KMS-11 (cell line): Measurements from ENCODE around the gene TMEM131.
"Not testable (repeated sequence)": the region's sequence is repeated elsewhere in the genome, so short reads cannot be mapped to it uniquely, and the experiment has no call there.

Experiments used
- H2AFZ ChIP-seq: fragments of 200-600 bp; sonication (generic); 2 replicates; pipeline ENCODE4 v1.6.1; 2016; ENCODE audit warnings: antibody characterized with exemption, mixed run types, low read depth
- H3K27ac ChIP-seq: fragments of 200-600 bp; sonication (generic); 2 replicates; pipeline ENCODE4 v1.6.1; 2016; ENCODE audit warnings: mild to moderate bottlenecking, mixed run types
- H3K27me3 ChIP-seq: fragments of 200-600 bp; sonication (generic); 2 replicates; pipeline ENCODE4 v1.6.1; 2017; ENCODE audit warnings: mild to moderate bottlenecking, low read depth, mixed run types, moderate library complexity; ENCODE audit not compliant: insufficient read depth
- H3K36me3 ChIP-seq: fragments of 200-600 bp; sonication (generic); 2 replicates; pipeline ENCODE4 v1.6.1; 2017; ENCODE audit warnings: mild to moderate bottlenecking, mixed run types; ENCODE audit not compliant: insufficient read depth
- H3K4me1 ChIP-seq: fragments of 200-600 bp; sonication (generic); 2 replicates; pipeline ENCODE4 v1.6.1; 2016; ENCODE audit warnings: mild to moderate bottlenecking, low read depth, mixed run types; ENCODE audit not compliant: poor library complexity, severe bottlenecking
- H3K4me2 ChIP-seq: fragments of 200-600 bp; sonication (generic); 2 replicates; pipeline ENCODE4 v1.7.0; 2016; ENCODE audit warnings: mild to moderate bottlenecking, mixed run types
- H3K4me3 ChIP-seq: fragments of 200-600 bp; sonication (generic); IDR thresholded peaks from 2 replicates; pipeline ENCODE4 v1.6.1; 2017; ENCODE audit warnings: low read depth, low read length, mixed read lengths; ENCODE audit not compliant: insufficient read depth
- H3K79me2 ChIP-seq: fragments of 200-600 bp; sonication (generic); 2 replicates; pipeline ENCODE4 v1.6.1; 2016; ENCODE audit warnings: low read depth, mixed run types; ENCODE audit not compliant: insufficient read depth
- H3K9ac ChIP-seq: fragments of 200-600 bp; sonication (generic); 2 replicates; pipeline ENCODE4 v1.6.1; 2016; ENCODE audit warnings: mild to moderate bottlenecking, mixed run types
- H4K20me1 ChIP-seq: fragments of 200-600 bp; sonication (generic); 2 replicates; pipeline ENCODE4 v1.6.1; 2016; ENCODE audit warnings: mild to moderate bottlenecking, mixed run types; ENCODE audit not compliant: insufficient read depth
- TF ChIP-seq, protein P1 (sequence below): fragments of 200-600 bp; sonication (generic); conservative IDR thresholded peaks from 2 replicates; pipeline ENCODE4 v1.6.1; 2017; ENCODE audit warnings: low read depth, mild to moderate bottlenecking, antibody characterized with exemption, low read length, moderate library complexity, mixed read lengths

The TMEM131 gene

DNA sequence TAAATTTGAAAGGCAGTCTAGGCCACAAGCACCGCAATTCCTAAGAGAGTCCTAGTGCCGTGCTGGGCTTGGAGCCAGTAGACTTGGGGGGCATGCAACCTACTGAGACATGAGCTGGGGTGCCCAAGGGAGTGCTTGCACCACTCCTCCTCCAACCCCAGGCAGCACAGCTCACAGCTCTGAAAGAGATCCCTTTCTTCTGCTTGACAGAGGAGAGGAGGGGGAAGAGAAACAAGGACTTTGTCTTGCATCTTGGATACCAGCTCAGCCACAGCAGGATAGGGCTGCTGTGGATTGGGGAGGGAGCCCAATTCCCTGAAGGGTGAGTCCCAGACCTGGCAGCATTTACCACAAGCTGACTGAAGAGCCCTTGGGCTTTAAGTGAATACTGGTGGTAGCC lies 134.6 kb downstream of the TMEM131 start:
- Histone ChIP-seq H3K36me3 (no peaks in the 10 kb centered on the region), H2AFZ (no peak overlapping the region), H3K27ac (no peak overlapping the region), H4K20me1 (no peaks in the 10 kb centered on the region), H3K27me3 (no peaks in the 10 kb centered on the region), H3K4me2 (no peak overlapping the region), H3K9ac (no peak overlapping the region), H3K4me1 (no peaks in the 10 kb centered on the region), H3K79me2 (no peaks in the 10 kb centered on the region), H3K4me3 (no peak overlapping the region)
- TF ChIP-seq, protein P1, sequence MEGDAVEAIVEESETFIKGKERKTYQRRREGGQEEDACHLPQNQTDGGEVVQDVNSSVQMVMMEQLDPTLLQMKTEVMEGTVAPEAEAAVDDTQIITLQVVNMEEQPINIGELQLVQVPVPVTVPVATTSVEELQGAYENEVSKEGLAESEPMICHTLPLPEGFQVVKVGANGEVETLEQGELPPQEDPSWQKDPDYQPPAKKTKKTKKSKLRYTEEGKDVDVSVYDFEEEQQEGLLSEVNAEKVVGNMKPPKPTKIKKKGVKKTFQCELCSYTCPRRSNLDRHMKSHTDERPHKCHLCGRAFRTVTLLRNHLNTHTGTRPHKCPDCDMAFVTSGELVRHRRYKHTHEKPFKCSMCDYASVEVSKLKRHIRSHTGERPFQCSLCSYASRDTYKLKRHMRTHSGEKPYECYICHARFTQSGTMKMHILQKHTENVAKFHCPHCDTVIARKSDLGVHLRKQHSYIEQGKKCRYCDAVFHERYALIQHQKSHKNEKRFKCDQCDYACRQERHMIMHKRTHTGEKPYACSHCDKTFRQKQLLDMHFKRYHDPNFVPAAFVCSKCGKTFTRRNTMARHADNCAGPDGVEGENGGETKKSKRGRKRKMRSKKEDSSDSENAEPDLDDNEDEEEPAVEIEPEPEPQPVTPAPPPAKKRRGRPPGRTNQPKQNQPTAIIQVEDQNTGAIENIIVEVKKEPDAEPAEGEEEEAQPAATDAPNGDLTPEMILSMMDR, result no peak

GRCh38 chr2:97858442-97858841 lies 137.3 kb downstream of the TMEM131 start:
- H4K20me1 ChIP-seq, result no peaks in the 10 kb centered on the region
- TF ChIP-seq, protein P1, result no peak
- H3K36me3 ChIP-seq, result no peaks in the 10 kb centered on the region
- no peaks in the 10 kb centered on the region for H3K79me2 ChIP-seq
- no peak overlapping the region for H3K4me3 ChIP-seq
- H2AFZ ChIP-seq, result no peak overlapping the region
- H3K27me3 ChIP-seq, result no peaks in the 10 kb centered on the region
- no peak overlapping the region for H3K27ac ChIP-seq
- H3K4me2 ChIP-seq, result no peak overlapping the region
- H3K4me1 ChIP-seq, result no peaks in the 10 kb centered on the region
- no peak overlapping the region for H3K9ac ChIP-seq

DNA sequence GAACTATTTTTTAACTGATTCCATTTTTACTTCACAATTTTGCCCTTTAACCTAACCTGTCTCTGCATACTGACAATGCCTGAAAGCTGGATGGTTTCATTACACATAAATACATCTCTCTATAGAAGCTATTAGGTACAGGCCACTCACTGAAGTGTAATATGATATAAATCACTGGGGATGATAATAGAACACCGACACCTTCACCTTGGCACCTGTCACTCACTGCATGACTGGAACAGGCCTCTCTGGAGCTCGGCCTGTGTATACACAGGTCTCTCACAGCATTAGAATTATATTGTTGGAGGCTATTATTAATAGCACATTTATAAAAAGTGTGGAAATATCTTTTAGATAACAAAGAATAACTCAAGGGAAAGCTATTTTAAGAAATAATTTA lies 138.2 kb downstream of the TMEM131 start:
- Histone ChIP-seq H3K27me3 (no peaks in the 10 kb centered on the region), H2AFZ (no peak overlapping the region), H3K79me2 (no peaks in the 10 kb centered on the region), H3K36me3 (no peaks in the 10 kb centered on the region), H3K4me3 (no peak overlapping the region), H4K20me1 (no peaks in the 10 kb centered on the region), H3K9ac (no peak overlapping the region), H3K4me2 (no peak overlapping the region), H3K27ac (no peak overlapping the region), H3K4me1 (no peaks in the 10 kb centered on the region)
- TF ChIP-seq, protein P1, result no peak

DNA sequence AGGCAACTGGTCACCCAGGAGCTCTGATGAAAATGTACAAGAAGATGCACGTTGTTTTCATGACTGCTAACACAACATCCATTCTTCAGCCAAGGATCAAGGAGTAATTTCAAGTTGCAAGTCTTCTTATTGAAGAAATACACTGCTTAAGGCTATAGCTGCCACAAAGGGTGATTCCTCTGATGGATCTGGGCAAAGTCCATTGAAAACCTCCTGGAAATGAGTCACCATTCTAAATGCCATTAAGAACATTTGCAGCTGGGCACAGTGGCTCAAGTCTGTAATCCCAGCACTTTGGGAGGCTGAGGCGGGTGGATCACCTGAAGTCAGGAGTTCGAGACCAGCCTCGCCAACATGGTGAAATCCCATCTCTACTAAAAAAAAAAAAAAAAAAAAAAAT lies 142.7 kb downstream of the TMEM131 start:
- H3K36me3 ChIP-seq, H3K79me2 ChIP-seq, H3K4me3 ChIP-seq, H3K4me2 ChIP-seq, H3K27ac ChIP-seq, H3K27me3 ChIP-seq, H4K20me1 ChIP-seq, H2AFZ ChIP-seq, H3K9ac ChIP-seq: not testable (repeated sequence)
- H3K4me1 ChIP-seq, result peaks cover 11% of the 10 kb centered on the region

- no peaks in the 10 kb centered on the region for H3K36me3 ChIP-seq
- no peak overlapping the region for H2AFZ ChIP-seq
- H3K79me2 ChIP-seq, result no peaks in the 10 kb centered on the region
- H4K20me1 ChIP-seq, result no peaks in the 10 kb centered on the region; the same call in 1 of the 2 replicates
- H3K4me3 ChIP-seq, result no peak overlapping the region
- H3K27me3 ChIP-seq, result no peaks in the 10 kb centered on the region
- no peak overlapping the region for H3K9ac ChIP-seq
- peaks cover 11% of the 10 kb centered on the region for H3K4me1 ChIP-seq
- H3K4me2 ChIP-seq, result no peak overlapping the region
- no peak overlapping the region for H3K27ac ChIP-seq
- TF ChIP-seq, protein P1, result no peak
These were observed 144.6 kb downstream of the TMEM131 start for GRCh38 chr2:97851172-97851571.
